Spinal cord (tissue), 10 donors: ENCODE data around the gene LIMCH1. TPM values are rescaled to one million over a fixed set of nuclear protein-coding genes. Genes with fewer than 3 reads are reported as not detected.

Experiments
- DNase-seq, 6 donors: peaks; one replicate each; pipeline versions ENCODE4 v3.0.0 to v3.0.0-alpha.2; 2013 to 2015; ENCODE audit warnings: low spot score in 6 of 6, low read depth in 4 of 6
- H3K27ac ChIP-seq: one replicate; pipeline ENCODE4 v1.5.1; 2013; ENCODE audit warnings: low read depth, low read length, control low read depth
- H3K27me3 ChIP-seq: one replicate; pipeline ENCODE4 v1.6.1; 2013; ENCODE audit warnings: low read length; ENCODE audit not compliant: control insufficient read depth, insufficient read depth
- H3K36me3 ChIP-seq: one replicate; pipeline ENCODE4 v1.6.1; 2013; ENCODE audit warnings: low read length; ENCODE audit not compliant: control insufficient read depth, insufficient read depth
- H3K4me1 ChIP-seq: one replicate; pipeline ENCODE4 v1.6.1; 2013; ENCODE audit warnings: low read length; ENCODE audit not compliant: control insufficient read depth, insufficient read depth
- H3K4me3 ChIP-seq: one replicate; pipeline ENCODE4 v1.5.1; 2013; ENCODE audit warnings: low read depth, low read length, control low read depth
- H3K9me3 ChIP-seq: one replicate; pipeline ENCODE4 v1.6.1; 2013; ENCODE audit warnings: low read length; ENCODE audit not compliant: control insufficient read depth, insufficient read depth
- WGBS: methylation state at CpG from one replicate; pipeline ENCODE4 v1.1.5; 2013; ENCODE audit warnings: missing lambda C conversion rate; ENCODE audit not compliant: insufficient coverage; 5-methylcytosine and 5-hydroxymethylcytosine counted together
- polyA plus RNA-seq, 2 donors: library from polyadenylated mRNA; unstranded; fragments of 120-200 nt; gene quantifications; one replicate each; pipeline ENCODE4 v1.2.1, GENCODE V29; 2013; ENCODE audit not compliant: insufficient read length in 2 of 2
- total RNA-seq, 2 donors: library from RNA; depleted of rRNA in 1 of 2; stranded (reverse); fragments of 120-200 nt in 1 of 2; fragments of >200 nt in 1 of 2; gene quantifications; one replicate each; pipeline versions ENCODE4 v1.2.3 to v1.2.4, GENCODE V29; 2013 to 2014
- donor health status: healthy.

Gene LIMCH1
- total and polyA plus RNA-seq, 4 donors = 51.2 to 64.9 (median 58.9) TPM

DNA sequence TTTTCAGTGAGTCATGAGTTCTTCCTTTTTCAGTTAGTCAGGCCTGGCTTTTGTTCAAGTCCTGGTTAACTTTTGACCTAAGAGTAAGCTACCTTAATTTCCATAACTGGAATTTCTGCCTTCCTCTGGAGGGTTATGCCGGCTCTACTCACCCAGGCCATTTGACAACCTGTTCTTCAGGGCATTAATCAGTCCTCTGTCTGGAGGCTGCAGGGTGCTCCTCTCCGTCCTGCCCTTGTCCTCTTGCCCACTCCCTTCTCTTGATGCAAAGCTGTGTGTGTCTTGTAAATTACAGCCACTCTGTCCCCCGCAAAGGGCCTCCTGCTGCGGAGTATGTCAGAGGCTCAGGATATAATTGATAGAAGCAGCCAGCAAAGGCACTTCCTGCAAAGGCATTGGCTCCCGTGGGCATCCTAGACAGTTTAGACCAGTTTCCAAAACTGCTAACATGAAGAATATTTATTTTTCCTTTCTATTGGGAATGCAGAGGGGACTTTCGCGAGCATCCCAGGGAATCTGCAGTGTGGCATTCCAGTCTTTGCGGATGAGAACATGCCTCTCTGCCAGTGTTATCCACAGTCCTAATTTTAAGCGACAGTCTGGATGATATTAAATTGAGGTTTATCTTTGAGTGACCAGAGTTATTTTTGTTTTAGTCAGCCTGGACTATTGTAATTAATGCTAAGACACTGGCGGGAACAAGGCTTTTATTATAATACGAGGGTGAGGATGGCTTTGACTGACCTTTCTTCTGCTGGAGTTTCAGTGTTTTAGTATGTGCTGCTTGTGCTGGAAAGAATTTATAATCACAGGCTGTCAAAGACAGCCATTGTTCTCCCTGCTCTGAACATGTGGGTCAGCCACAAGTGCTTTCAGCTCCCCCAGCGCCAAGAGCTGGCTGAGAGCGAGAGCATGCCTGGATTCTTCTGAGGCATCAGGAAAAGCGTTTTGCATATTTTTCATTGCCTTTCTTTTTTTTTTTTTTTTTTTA lies 74.2 kb downstream of the LIMCH1 start:
- Histone ChIP-seq H3K27me3 (no peaks in the 10 kb centered on the region), H3K4me1 (peaks cover 19% of the 10 kb centered on the region), H3K9me3 (no peaks in the 10 kb centered on the region), H3K4me3 (peak overlapping the region; percentile 50), H3K36me3 (no peaks in the 10 kb centered on the region), H3K27ac (peak overlapping the region; percentile 87)
- peak in 5 of 6 donors; percentile 56 to 92 (median 64) for DNase-seq
- WGBS = 12% methylated on average over 9 of the region's 14 CpGs

DNA sequence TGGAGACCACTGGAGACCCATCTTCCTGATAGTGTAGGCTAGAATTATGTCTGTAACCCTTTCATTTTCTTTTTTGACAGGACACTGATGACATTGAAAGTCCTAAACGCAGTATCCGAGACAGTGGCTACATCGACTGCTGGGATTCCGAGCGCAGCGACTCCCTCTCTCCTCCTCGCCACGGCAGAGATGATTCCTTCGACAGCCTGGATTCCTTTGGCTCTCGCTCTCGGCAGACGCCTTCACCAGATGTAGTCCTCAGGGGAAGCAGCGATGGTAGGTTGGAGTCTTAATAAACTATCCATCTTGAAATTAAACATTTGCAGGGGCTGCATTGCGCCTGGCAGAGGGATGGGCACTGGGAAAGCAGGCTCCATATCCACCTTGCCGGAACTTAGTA lies 75.4 kb downstream of the LIMCH1 start:
- no peaks in the 10 kb centered on the region for H3K9me3 ChIP-seq
- peak in 2 of 6 donors; percentile 73 to 75 for DNase-seq
- peak overlapping the region; percentile 50 for H3K4me3 ChIP-seq
- no peaks in the 10 kb centered on the region for H3K27me3 ChIP-seq
- no peaks in the 10 kb centered on the region for H3K36me3 ChIP-seq
- H3K4me1 ChIP-seq = peaks cover 19% of the 10 kb centered on the region
- H3K27ac ChIP-seq = peak overlapping the region; percentile 87
- 16% methylated on average over 7 of the region's 15 CpGs for WGBS

DNA sequence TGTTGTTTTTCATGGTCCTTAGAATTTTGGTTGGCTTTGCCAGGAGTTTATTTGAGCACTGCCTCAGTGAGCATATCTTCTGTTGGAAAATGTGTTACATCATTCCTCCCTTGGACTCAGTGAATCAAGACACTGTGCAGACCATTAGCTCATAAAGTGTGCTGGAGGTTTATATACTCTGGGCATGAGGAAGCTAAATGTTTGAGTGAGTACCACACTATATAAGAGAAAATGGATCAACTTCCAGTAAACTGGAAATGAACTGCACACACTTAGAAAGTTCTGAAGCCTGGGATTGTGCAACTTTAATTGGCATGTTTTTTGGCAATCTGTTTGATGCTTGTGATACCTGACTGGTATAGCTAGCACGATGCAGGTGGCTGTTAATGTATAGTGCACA lies 75.9 kb downstream of the LIMCH1 start:
- Histone ChIP-seq H3K4me1 (peaks cover 19% of the 10 kb centered on the region), H3K27ac (peak overlapping the region; percentile 87), H3K36me3 (no peaks in the 10 kb centered on the region), H3K4me3 (peak overlapping the region; percentile 50), H3K27me3 (no peaks in the 10 kb centered on the region), H3K9me3 (no peaks in the 10 kb centered on the region)
- 63% methylated on average over 1 of the region's 1 CpG for WGBS
- DNase-seq = peak in 2 of 6 donors; percentile 51 to 52

DNA sequence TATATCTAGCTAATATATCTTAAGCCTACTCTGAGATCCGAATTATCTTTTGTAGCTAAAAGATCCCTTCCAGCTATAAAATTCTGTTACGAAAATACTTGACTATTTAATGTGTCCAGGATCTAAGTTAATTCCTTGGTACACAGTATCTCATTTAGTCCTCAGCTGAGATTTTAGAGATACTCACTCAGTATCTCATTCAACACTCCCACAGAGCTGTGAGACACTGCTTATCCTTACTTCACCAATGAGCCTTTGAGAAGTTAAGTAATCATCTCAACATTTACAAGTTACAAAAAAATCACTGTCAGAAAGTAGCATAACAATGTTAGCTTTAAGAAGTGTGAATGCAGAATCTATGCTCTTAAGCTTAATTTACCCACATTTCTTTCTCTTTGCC lies 76.6 kb downstream of the LIMCH1 start:
- H3K4me3 ChIP-seq = no peak overlapping the region
- WGBS = no CpG with 5 or more reads among the region's 2 CpGs
- H3K4me1 ChIP-seq = peaks cover 19% of the 10 kb centered on the region
- no peak overlapping the region for H3K27ac ChIP-seq
- H3K9me3 ChIP-seq = no peaks in the 10 kb centered on the region
- no peaks in the 10 kb centered on the region for H3K27me3 ChIP-seq
- H3K36me3 ChIP-seq = peaks cover 4% of the 10 kb centered on the region
- no peak for DNase-seq

DNA sequence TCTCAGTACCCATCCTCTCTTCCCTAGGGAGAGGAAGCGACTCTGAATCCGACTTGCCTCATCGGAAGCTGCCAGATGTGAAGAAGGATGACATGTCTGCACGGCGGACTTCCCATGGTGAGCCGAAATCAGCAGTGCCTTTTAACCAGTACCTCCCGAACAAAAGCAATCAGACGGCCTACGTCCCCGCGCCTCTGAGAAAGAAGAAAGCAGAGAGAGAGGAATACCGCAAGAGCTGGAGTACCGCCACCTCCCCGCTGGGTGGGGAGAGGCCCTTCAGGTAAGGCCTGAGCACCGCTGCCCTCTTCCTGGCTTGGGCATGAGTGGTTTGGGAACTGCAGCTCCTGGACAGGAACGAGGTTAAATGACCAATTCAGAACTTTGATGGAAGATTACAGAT lies 81.2 kb downstream of the LIMCH1 start:
- Histone ChIP-seq H3K27me3 (no peaks in the 10 kb centered on the region), H3K36me3 (peaks cover 8% of the 10 kb centered on the region), H3K9me3 (no peaks in the 10 kb centered on the region), H3K4me3 (no peak overlapping the region), H3K4me1 (peaks cover 15% of the 10 kb centered on the region), H3K27ac (no peak overlapping the region)
- WGBS = 59% methylated on average over 11 of the region's 16 CpGs
- DNase-seq = peak in 1 of 6 donors; percentile 46

DNA sequence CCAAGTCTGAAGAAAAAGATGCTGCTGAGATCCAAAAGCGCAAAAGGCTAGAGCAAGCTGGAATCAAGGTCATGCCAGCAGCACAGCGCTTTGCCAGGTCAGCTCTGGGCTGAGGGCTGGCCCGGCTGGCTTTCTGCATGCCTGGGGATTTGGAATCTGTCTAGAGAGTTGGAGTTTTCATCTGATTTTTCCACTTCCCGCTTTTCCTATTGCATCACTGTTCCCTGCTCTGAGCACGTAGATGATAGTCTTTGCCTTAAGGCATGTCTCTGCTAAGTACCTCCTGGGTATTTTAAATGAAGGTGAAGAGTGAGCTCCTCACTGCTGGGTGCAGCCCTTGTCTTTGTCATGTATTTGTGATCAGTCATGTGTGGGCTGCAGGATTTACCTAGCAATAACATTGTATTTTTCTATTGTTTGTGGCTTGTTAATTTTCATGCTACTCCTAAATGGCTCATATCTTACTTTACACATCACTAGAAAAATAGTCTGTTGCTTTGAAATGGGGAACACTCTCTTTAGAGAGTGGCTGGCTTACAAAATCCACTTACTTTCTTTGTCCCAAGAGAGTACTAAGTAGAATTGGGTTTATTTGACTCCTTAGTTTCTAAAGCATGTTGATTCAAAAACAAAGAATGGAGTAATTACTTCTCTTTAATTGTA lies 82.8 kb downstream of the LIMCH1 start:
- Histone ChIP-seq H3K4me3 (no peak overlapping the region), H3K27ac (no peak overlapping the region), H3K27me3 (no peaks in the 10 kb centered on the region), H3K4me1 (peaks cover 21% of the 10 kb centered on the region), H3K9me3 (no peaks in the 10 kb centered on the region), H3K36me3 (peaks cover 8% of the 10 kb centered on the region)
- peak in 1 of 6 donors; percentile 77 for DNase-seq
- WGBS = 93% methylated on average over 2 of the region's 5 CpGs

DNA sequence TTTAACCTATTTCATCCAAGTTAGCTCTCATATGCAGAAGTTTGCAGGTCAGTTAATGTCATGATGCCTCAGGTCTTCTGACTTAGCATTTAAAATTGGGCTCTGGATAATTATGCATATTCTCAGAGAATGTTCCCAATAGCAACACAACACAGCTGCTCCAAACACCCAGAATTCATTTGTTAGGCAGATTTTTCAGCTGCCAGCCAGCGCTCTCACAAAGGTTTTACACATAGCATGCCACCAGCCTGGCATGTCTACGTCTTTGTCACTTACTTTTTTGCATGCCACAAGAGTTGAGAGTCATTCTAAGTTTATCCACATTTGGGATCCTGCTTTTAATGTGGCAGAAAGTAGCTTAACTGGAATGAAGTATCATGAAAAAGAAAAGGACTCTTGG lies 84.8 kb downstream of the LIMCH1 start:
- no peak overlapping the region for H3K4me3 ChIP-seq
- 63% methylated on average over 1 of the region's 2 CpGs for WGBS
- peak in 2 of 6 donors; percentile 78 to 92 for DNase-seq

DNA sequence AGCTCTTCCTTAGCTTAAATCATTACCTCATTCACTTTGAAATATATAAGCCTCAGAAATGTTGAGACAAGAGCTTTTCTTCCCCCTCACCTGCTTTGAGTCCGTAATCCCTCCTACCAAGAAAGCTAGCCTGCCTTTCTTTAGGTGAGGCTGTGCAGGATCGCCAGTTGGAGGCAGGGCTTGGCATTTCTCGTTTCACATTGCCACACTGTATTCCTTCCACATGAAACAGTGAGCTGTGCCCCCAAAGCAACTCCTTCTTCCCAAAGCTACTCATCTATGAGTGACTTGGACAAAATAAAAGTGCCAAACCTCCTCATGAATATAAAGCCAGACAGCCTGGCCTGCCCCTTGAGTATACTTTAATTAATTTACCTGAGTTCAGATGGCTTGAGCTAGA lies 86.8 kb downstream of the LIMCH1 start:
- 70% methylated on average over 3 of the region's 3 CpGs for WGBS

More for the DNA sequence above, 84.8 kb downstream of the LIMCH1 start:
- H3K4me1 ChIP-seq = peaks cover 21% of the 10 kb centered on the region
- H3K36me3 ChIP-seq = peaks cover 8% of the 10 kb centered on the region
- H3K9me3 ChIP-seq = no peaks in the 10 kb centered on the region
- H3K27ac ChIP-seq = peak overlapping the region; percentile 6
- no peaks in the 10 kb centered on the region for H3K27me3 ChIP-seq

DNA sequence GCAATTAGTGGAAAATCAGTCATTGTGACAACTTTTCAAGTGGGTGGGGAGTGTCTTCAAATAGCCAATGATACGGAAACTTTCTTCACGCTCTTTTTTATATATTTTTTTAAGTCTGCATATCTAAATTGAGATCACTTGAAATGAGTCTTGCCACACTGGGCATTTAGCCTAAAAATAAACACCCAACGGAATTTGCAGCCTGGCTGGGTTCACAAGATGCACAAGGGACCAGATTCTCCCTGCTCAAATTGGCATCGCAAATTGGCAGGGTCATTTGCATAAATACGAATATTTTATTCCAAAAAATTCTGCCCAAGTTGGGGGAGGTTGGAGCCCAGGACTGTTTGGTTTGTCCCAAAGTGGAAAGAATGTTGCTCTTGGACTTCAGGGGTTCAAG lies 87.6 kb downstream of the LIMCH1 start:
- peak in 1 of 6 donors; percentile 90 for DNase-seq
- Histone ChIP-seq H3K4me1 (peaks cover 18% of the 10 kb centered on the region), H3K4me3 (no peak overlapping the region), H3K27me3 (no peaks in the 10 kb centered on the region), H3K27ac (no peak overlapping the region), H3K36me3 (peaks cover 4% of the 10 kb centered on the region), H3K9me3 (no peaks in the 10 kb centered on the region)
- WGBS = no CpG with 5 or more reads among the region's 5 CpGs

More for the DNA sequence above, 86.8 kb downstream of the LIMCH1 start:
- peaks cover 21% of the 10 kb centered on the region for H3K4me1 ChIP-seq
- no peak overlapping the region for H3K27ac ChIP-seq
- no peaks in the 10 kb centered on the region for H3K9me3 ChIP-seq
- DNase-seq = no peak
- peaks cover 6% of the 10 kb centered on the region for H3K36me3 ChIP-seq
- no peaks in the 10 kb centered on the region for H3K27me3 ChIP-seq
- no peak overlapping the region for H3K4me3 ChIP-seq
